ENCODE data around the gene SLC24A3.

- TF ChIP-seq CTCF (conservative IDR thresholded peaks at IDR 0.05; ENCODE audit: low read length) (no peak), EZH2phosphoT487 (IDR thresholded peaks at IDR 0.05; ENCODE audit: borderline replicate concordance, low read depth, low read length) (no peak)
Measured at GRCh38 chr20:19260412-19261090, 48.1 kb downstream of the SLC24A3 start.

Data from OCI-LY7 (cell line).